Stimulated activated CD4-positive, alpha-beta T cell treated with anti-CD3 and anti-CD28 coated beads, Interleukin-2, amount 100 ng/mL, for 24 hours (primary cell): ENCODE data around the gene CCDC12.

Source experiments
- DNase-seq, 2 donors: peaks; one replicate each; pipeline ENCODE4 v3.0.0-alpha.2; 2020

Gene CCDC12

DNA sequence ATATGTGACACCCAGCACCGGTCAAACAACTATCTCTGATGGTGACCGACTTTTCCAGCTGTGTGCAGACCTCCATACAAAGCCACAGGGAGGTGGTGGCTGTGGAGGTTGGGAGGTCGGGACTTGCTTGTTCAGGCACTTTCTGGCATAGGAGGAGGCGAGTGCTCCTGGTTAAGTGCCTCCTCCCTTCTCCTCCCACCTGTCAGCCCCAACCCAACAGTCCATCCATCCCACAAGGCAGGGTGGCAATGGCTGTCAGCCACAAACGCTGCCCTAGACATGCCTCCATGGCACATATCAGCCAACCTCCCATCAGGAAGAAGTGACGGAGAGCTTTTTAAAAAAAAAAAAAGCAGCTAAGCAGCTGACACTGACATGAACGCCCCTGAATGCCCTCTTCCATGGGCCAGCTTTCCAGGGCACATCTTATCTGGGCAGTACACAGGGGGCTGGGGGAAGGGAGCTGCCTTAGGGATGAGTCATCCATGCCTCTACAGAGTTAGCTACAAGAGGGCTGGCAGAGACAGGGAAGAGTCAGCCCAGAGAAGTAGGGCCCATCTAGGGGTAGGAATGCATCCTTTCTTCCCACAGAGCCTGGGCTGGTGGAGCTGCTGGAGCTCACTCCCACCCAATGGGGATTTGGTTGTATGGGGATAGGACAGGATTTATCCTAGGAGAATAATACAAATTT is 41.2 kb downstream of the CCDC12 start:
- no peak for DNase-seq

DNA sequence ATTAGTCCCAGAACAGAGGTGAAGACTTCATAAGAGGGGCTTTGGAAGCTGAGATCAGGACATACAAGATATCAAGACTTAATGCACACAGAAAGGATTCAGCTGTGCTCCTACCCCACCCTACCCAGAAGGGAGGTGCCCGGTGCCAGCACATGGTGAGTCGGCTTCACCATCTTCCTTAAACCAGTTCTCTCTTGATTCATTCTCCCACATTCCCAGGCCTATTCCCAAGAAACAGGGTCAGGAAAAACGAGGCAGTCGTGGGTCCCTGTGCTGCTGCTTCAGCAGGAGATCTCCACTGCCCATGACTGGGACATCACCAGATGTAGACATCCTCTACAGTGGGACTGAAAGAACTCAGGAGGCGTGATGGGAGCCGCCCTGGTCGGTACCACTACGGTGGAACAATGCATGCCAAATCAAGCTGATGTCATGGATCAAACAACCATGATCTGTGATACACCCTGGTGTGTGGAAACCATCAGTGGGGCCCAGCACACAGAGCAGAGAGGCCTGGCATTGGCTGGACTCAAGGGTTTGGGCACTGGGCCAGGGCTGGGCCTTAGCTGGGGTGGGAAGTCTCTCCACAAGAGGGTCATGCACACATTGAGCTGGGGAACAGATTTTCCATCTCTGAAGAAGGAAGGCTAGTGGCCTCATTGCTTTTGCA is 41.9 kb downstream of the CCDC12 start:
- no peak for DNase-seq

GRCh38 chr3:46934072-46934471 is 42.5 kb downstream of the CCDC12 start:
- no peak for DNase-seq

- DNase-seq, result no peak
These were observed 43.3 kb downstream of the CCDC12 start for GRCh38 chr3:46933261-46933660.

DNA sequence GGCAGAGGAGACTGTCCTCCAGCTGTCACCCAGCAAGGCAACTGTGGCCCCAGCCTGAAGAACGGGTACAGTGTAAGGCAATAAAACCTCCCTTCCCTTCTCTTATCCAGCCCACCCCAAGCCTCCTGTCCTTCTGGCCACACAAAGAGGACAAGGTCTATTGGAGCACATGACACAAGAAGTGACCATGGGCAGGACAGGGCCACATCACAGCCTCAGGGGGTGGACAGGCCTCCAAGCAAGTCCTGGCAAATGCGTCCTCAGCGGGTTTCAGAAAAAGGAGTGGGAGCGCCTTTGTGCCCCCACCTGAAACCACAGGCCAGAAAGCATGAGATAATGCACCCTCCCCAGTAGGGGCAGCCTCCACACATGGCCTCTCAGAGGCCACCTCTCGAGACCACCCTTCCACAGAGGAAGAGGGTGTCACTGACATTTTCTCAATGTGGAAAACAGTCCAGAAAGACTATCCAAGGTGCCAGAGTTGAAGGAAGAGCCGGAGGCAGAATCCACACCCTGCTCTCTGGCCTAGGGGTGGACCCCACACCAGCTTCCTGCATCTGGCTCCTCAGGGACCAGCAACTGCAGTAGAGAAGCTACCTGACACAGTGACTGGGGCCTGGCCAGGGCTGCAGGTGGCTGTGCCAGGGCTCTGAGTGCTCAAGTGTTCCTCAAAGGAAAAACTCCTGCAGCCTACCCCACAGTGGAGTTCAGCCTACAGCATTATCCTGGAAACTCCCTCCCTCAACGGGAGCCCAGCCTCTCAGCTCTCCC is 43.9 kb downstream of the CCDC12 start:
- DNase-seq, result no peak

- DNase-seq, result no peak
These were observed 44.8 kb downstream of the CCDC12 start for GRCh38 chr3:46931631-46932331.

DNA sequence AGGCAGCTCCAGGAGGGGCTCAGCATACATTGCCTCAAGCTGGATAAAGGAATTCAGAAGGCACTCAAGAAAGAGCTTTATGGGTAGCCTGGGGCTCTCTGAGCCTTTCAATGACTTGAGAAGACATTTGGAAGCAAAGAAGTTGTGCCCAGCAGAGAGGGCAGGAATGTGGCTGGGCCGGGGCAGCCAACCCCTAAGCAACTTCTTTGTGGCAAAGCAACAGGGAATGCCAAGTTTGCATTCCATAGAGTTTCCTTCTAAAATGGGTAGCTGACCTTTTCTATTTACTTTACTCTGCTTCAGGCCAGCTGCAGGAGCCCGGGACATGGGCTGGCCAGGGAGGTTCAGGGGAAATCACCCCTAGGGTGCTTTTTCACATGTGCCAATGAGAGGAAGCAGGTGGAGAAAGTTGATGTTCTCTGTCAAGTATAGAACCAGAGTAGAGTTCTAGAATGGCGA is 45.6 kb downstream of the CCDC12 start:
- no peak for DNase-seq

DNA sequence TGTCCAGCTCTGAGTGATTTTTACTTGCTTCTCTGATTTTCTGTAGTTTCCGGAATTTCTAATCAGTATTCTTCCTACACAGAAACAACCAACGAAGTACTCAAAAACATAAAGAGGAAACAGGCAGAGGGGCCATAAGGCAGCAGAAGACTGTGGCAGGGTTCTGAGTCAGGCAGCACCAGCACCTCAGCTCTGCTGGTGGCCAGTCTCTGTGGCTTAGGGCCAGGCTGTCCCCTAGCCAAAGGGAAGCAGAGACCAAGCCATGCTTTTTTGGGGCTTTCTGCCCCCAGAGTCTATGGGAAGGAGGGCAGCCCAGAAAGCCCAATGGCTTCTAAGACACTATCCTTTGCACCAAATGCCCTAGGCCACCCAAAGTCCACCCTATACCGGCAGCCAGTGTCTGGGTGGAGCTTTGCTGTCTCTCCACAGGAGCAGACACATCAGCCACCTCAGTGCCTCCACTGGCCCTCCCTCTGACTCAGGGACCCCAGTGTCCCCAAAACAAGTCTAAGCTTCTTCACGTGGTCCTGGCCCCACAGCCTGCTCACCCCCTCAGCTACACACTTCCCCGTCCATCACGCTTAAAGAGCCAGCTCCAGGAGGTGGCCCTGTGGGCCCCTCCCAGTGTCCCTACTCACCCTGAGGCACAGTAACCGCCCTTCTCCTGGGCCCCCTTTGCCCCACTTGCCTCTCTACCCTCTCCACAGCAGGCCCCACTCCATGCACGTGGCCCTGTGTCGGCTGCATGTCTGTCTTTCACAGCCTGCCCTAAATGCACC is 46.2 kb downstream of the CCDC12 start:
- DNase-seq, result no peak

GRCh38 chr3:46929324-46929723 is 47.2 kb downstream of the CCDC12 start:
- DNase-seq, result no peak

DNA sequence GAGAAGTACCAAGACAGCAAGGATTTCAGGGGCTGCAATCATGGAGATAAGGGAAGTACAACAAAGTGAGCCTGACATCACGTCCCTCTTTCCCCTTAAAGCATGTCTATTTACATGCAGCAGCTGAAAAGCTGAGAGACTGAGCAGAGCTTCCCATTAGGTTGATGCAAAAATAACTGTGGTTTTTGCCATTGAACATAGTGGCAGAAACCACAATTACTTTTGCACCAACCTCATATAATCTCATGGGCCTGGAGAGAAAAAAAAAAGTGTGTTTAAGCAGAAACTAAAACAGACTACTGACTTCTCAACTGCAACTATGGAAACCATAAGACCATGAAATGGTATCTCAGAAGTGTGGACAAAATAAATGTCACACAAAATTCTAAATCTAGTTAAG is 48.3 kb downstream of the CCDC12 start:
- DNase-seq, result no peak

DNA sequence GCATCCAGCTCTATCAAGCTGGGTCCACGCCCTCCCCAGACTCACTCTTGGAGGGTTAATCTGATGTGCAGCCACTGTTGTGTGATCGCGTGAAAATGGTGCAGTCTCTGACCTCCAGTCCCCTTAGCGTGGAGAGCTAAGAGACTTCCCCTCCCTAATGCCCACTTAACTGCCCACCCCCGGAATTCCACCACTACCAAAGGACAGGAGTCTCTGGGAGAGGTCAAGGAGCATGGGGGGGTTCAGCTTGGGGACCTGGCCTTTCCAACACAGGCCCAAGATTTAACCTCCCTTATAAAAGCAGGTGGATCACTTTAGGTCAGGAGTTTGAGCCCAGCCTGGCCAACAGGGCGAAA is 48.8 kb downstream of the CCDC12 start:
- DNase-seq, result no peak

DNA sequence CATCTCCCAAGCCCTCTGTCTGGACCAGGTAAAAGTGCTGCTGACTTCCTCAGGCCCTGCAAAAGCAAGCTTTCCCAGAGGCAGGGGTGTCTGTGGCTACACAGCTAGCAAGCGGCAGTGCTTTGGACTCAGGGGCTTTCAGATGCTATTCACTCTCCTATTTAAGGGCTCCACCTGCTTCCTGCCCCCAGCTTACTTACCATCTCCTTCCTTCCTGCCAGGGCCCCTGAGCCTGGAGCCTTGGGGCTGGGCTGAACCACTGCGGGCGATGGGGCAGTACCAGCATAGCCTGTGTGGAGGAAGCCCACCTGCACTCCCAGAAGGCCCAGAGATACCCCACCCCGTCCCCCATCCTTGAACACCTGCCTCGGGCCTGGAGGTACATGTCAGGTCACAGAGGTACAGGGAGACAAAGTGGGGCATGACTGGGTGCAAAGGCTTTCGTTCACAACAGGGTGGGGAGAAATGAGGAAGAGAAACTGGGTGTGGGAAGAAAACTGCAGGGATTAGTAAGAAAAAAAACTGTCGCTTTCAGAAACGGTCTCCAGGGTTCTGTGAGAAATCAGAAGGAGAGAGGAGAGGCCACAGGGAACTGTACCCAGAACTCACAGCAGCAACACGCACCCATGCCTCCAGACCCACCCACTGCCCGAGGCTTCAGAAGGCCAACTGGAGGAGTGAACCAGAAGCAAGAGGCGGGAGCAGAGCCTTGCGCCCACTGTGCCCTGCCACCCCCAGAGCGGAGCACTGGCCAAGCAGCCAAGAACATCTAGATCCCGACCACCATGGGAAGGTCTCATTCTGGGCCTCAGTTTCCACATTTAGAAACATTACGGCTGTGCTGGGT is 49.5 kb downstream of the CCDC12 start:
- DNase-seq, result no peak

DNA sequence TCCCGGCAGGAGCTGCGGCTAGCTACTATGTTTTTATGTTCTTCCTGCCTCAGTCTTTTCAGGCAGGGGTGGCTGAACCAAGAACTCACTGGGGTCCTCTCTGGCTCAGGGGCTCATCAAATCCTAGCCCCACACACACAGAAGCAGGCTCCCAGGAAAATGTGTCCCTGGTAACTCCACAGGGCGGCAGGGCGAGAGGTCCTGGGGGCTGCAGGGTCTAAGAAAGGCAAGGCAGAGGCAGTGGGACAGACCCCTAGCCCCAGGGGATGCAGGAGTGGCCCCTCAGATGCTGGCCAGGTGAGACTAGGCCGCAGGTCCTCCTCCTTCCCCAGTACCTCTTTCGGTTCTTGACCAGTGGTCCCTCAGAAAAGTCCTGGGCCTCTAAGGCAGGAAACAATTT is 50.1 kb downstream of the CCDC12 start:
- no peak for DNase-seq

- DNase-seq, result no peak
These were observed 50.5 kb downstream of the CCDC12 start for GRCh38 chr3:46926039-46926438.

DNA sequence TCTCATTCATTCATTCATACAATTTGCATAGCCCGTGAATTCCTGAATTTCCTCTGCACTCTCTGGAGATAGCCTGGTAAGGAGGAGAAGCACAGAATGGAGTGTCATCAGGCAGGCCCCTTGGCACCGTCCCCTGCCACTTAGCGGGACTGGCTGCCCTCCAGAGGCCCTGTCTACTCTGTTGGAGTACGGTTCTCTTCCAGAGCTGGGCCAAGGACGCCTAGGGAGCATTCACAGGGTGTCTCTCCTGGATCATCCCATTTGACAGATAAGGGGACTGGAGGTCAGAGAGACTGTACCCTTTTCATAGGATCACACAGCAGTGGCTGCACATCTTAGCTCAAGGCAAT is 51.0 kb downstream of the CCDC12 start:
- DNase-seq, result no peak

GRCh38 chr3:46924921-46925584 is 51.5 kb downstream of the CCDC12 start:
- no peak for DNase-seq

- peak; percentile 42 to 43 for DNase-seq
These were observed 52.8 kb downstream of the CCDC12 start for GRCh38 chr3:46923559-46924350.

GRCh38 chr3:46922871-46923558 is 53.5 kb downstream of the CCDC12 start:
- no peak for DNase-seq

DNA sequence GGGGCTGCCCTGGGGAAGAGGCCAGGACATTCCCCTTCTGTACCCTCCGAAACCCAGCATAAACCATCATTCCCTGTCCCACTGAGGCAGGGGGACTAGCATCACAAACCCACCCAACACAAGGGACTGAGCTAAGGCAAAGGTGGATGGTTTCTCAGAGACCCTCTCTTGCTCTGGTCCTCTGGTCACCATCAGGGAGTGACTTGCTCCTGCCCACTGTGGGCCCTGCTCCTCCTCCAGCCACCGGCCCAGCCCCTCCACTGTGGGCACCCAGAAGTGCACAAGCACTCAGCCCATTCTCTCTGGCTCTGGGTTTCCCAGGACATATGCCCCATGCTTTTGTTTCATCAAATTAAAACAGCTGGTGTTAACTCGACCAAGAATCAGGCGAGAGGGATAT is 54.1 kb downstream of the CCDC12 start:
- no peak for DNase-seq

DNA sequence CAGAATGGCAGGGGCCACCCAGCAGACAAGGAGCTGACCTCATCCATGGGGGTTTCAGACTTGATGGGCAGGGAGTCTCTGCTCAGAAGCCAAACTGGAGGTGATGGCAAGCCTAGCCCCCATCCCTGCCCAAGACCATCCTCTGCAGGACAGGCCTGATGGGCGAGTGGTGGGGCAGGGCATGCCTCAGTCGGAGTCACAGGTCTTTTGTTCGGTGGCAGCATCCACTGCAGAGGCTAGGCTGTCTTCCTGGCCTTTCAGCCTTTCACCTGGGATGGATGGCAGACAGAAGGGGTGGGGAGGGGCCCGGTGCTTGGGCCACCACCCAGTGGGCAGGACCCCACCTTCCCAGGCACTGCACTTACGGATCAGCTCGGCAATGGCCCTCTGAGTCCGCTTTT is 54.7 kb downstream of the CCDC12 start:
- DNase-seq, result no peak
